Muscle layer of colon (tissue), 2 donors: ENCODE measurements around the gene SOSTDC1.
A peak's percentile ranks its signal among the peaks of the same experiment; 100 is the strongest.
"Not testable (repeated sequence)": the region's sequence is repeated elsewhere in the genome, so short reads cannot be mapped to it uniquely, and the experiment has no call there.

Experiments used
- H3K27ac ChIP-seq: one replicate; pipeline ENCODE4 v1.7.0; 2013; ENCODE audit warnings: low read depth, mild to moderate bottlenecking, low read length, moderate library complexity
- H3K27me3 ChIP-seq, 2 donors: one replicate each; pipeline ENCODE4 v1.7.0; 2013; ENCODE audit warnings: low read length in 2 of 2, mild to moderate bottlenecking in 2 of 2; ENCODE audit not compliant: insufficient read depth in 2 of 2, control insufficient read depth in 1 of 2
- H3K36me3 ChIP-seq: one replicate; pipeline ENCODE4 v1.7.0; 2013; ENCODE audit warnings: mild to moderate bottlenecking, low read length; ENCODE audit not compliant: insufficient read depth
- H3K4me1 ChIP-seq: one replicate; pipeline ENCODE4 v1.7.0; 2013; ENCODE audit warnings: mild to moderate bottlenecking, low read length; ENCODE audit not compliant: insufficient read depth
- H3K4me3 ChIP-seq, 2 donors: one replicate each; pipeline ENCODE4 v1.7.0; 2013; ENCODE audit warnings: low read length in 2 of 2, low read depth in 1 of 2, mild to moderate bottlenecking in 1 of 2, moderate library complexity in 1 of 2
- H3K9ac ChIP-seq: one replicate; pipeline ENCODE4 v1.7.0; 2013; ENCODE audit warnings: low read length
- H3K9me3 ChIP-seq: one replicate; pipeline ENCODE4 v1.7.0; 2013; ENCODE audit warnings: mild to moderate bottlenecking, low read length
- donor health status: abdominal sarcoma.
- donor health status: Adenocarcinoma of cecum.

SOSTDC1 gene

GRCh38 chr7:16460789-16461493, 4.6 kb downstream of the SOSTDC1 start:
- H3K9me3 ChIP-seq, result no peaks in the 10 kb centered on the region
- no peaks in the 10 kb centered on the region for H3K36me3 ChIP-seq
- H3K9ac ChIP-seq, result no peak overlapping the region
- H3K27me3 ChIP-seq, result no peaks in the 10 kb centered on the region
- no peak overlapping the region for H3K4me3 ChIP-seq
- H3K4me1 ChIP-seq, result no peaks in the 10 kb centered on the region
- no peak overlapping the region for H3K27ac ChIP-seq

- H3K4me3 ChIP-seq, H3K36me3 ChIP-seq, H3K4me1 ChIP-seq, H3K27me3 ChIP-seq, H3K27ac ChIP-seq, H3K9ac ChIP-seq, H3K9me3 ChIP-seq: not testable (repeated sequence)
Observed at GRCh38 chr7:16456303-16456702, 9.2 kb downstream of the SOSTDC1 start.

DNA sequence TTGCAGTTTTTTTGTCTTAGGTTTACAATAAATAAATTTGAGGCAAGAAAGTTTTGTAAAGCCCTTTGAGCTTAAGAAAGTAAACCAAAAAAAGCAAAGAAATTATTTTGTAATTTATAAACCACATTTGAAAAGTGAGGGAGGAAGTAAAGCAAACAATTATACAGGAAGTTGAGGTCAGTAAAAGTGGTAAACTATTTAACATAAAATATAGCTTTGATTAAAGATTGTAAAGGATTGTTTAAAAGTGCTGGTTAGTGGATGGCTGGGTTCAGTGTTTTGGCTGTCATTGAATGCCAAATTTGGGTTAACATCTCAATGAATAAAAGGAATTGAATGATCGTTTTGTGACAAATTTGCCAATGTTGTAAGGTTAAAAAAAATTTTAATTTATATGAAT, 9.9 kb downstream of the SOSTDC1 start:
- no peaks in the 10 kb centered on the region for H3K27me3 ChIP-seq
- no peak overlapping the region for H3K4me3 ChIP-seq
- H3K27ac ChIP-seq, result no peak overlapping the region
- no peak overlapping the region for H3K9ac ChIP-seq
- no peaks in the 10 kb centered on the region for H3K4me1 ChIP-seq
- H3K36me3 ChIP-seq, result no peaks in the 10 kb centered on the region
- H3K9me3 ChIP-seq, result no peaks in the 10 kb centered on the region

DNA sequence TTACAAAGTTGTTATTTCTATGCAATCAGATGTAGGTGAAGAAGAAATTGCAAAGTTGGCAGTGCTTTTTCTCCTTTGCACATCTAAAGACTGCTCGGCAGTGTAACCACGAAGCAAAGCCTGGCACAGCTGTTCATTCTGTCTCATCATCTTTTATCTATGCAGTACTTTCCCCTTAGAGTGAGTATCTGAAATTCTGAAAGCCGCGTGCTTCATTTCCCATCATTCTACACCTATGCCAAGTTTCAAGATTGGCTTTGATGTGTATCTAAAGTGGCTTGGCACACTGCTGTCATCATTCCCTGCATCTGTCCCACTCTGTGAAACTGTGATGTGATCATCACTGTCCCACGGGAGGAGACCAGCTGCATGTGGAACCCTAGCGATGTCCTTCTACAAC, 15.2 kb downstream of the SOSTDC1 start:
- Histone ChIP-seq H3K4me3 (no peak overlapping the region), H3K27ac (no peak overlapping the region), H3K27me3 (no peaks in the 10 kb centered on the region), H3K9me3 (no peaks in the 10 kb centered on the region), H3K9ac (no peak overlapping the region), H3K4me1 (peaks cover 13% of the 10 kb centered on the region), H3K36me3 (no peaks in the 10 kb centered on the region)

GRCh38 chr7:16447876-16448275, 17.7 kb downstream of the SOSTDC1 start:
- Histone ChIP-seq H3K27ac (no peak overlapping the region), H3K27me3 (no peaks in the 10 kb centered on the region), H3K36me3 (no peaks in the 10 kb centered on the region), H3K9ac (no peak overlapping the region), H3K9me3 (no peaks in the 10 kb centered on the region), H3K4me1 (peaks cover 13% of the 10 kb centered on the region), H3K4me3 (no peak overlapping the region)

- Histone ChIP-seq H3K9me3 (no peaks in the 10 kb centered on the region), H3K27ac (no peak overlapping the region), H3K36me3 (no peaks in the 10 kb centered on the region), H3K9ac (no peak overlapping the region), H3K27me3 (no peaks in the 10 kb centered on the region), H3K4me1 (peaks cover 13% of the 10 kb centered on the region), H3K4me3 (no peak overlapping the region)
Observed at GRCh38 chr7:16446508-16446907, 19.0 kb downstream of the SOSTDC1 start.

- H3K27ac ChIP-seq, H3K9me3 ChIP-seq, H3K36me3 ChIP-seq, H3K27me3 ChIP-seq, H3K9ac ChIP-seq, H3K4me3 ChIP-seq: not testable (repeated sequence)
- peaks cover 13% of the 10 kb centered on the region for H3K4me1 ChIP-seq
Observed at GRCh38 chr7:16443871-16444270, 21.7 kb downstream of the SOSTDC1 start.

- Histone ChIP-seq H3K27me3 (no peaks in the 10 kb centered on the region), H3K9ac (no peak overlapping the region), H3K4me1 (no peaks in the 10 kb centered on the region), H3K9me3 (no peaks in the 10 kb centered on the region), H3K27ac (no peak overlapping the region), H3K4me3 (no peak overlapping the region), H3K36me3 (no peaks in the 10 kb centered on the region)
Observed at GRCh38 chr7:16438988-16439387, 26.6 kb downstream of the SOSTDC1 start.

DNA sequence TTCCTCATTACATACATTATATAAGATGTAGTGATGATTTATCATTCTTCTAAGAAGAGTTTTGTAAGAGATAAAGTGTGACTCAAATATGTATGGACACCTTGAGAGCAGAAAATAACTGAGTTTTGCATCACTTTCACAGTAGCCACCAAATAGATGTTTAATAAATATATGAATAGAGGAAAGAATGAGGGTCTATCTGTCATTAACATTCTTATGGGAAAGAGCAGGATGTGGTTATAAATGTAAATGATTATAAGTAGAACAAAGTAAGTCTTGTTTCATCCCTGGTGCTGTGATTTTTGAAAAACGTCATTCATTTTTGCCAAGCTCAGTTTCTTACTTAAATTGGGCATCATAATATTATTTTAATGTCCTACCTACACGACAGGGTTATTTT, 29.2 kb downstream of the SOSTDC1 start:
- no peaks in the 10 kb centered on the region for H3K4me1 ChIP-seq
- no peaks in the 10 kb centered on the region for H3K27me3 ChIP-seq
- H3K9me3 ChIP-seq, result no peaks in the 10 kb centered on the region
- H3K4me3 ChIP-seq, result no peak overlapping the region
- H3K36me3 ChIP-seq, result no peaks in the 10 kb centered on the region
- H3K9ac ChIP-seq, result no peak overlapping the region
- no peak overlapping the region for H3K27ac ChIP-seq

GRCh38 chr7:16433568-16434122, 31.9 kb downstream of the SOSTDC1 start:
- Histone ChIP-seq H3K9ac (no peak overlapping the region), H3K27ac (no peak overlapping the region), H3K4me3 (peak overlapping the region; percentile 2 to 25), H3K4me1 (no peaks in the 10 kb centered on the region), H3K9me3 (no peaks in the 10 kb centered on the region), H3K36me3 (no peaks in the 10 kb centered on the region), H3K27me3 (no peaks in the 10 kb centered on the region)

DNA sequence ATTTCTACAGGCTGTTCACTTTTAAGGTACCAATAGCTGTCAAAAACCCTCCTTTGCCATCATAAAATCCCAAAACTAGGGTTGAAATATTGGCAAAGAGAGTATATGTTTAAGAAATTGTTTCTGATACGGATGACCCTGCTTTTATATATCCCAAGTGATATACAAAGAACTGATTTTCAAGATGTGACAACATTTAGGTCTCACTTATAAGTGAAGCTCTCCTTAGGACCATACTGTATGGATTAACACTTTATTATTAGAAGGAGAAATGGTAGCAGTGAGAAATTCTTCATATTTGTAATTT, 33.2 kb downstream of the SOSTDC1 start:
- Histone ChIP-seq H3K4me3 (no peak overlapping the region), H3K4me1 (no peaks in the 10 kb centered on the region), H3K9me3 (no peaks in the 10 kb centered on the region), H3K27ac (no peak overlapping the region), H3K27me3 (no peaks in the 10 kb centered on the region), H3K36me3 (no peaks in the 10 kb centered on the region), H3K9ac (no peak overlapping the region)

GRCh38 chr7:16431646-16432424, 33.7 kb downstream of the SOSTDC1 start:
- Histone ChIP-seq H3K4me3 (no peak overlapping the region), H3K9ac (no peak overlapping the region), H3K27me3 (no peaks in the 10 kb centered on the region), H3K9me3 (no peaks in the 10 kb centered on the region), H3K27ac (no peak overlapping the region), H3K4me1 (no peaks in the 10 kb centered on the region), H3K36me3 (no peaks in the 10 kb centered on the region)
